Cardiac fibroblast (primary cell): ENCODE measurements around the gene TFF2.

ENCODE experiments used
- DNase-seq, 2 donors: peaks; one replicate each; pipeline versions ENCODE4 v3.0.0 to v3.0.0-alpha.2; 2010; ENCODE audit warnings: low read depth in 2 of 2
- H3K4me3 ChIP-seq, 2 donors: replicated peaks in 1 of 2; 1 replicate in 1 of 2; 2 replicates in 1 of 2; pipeline ENCODE4 v1.5.1; 2011; ENCODE audit warnings: low read depth in 2 of 2, low read length in 2 of 2, mild to moderate bottlenecking in 2 of 2, moderate library complexity in 1 of 2
- TF ChIP-seq, protein P1 (sequence below): IDR thresholded peaks from one replicate; pipeline ENCODE4 v1.5.1; 2011; ENCODE audit warnings: low read depth, mild to moderate bottlenecking, low read length, inconsistent platforms

The TFF2 gene

DNA sequence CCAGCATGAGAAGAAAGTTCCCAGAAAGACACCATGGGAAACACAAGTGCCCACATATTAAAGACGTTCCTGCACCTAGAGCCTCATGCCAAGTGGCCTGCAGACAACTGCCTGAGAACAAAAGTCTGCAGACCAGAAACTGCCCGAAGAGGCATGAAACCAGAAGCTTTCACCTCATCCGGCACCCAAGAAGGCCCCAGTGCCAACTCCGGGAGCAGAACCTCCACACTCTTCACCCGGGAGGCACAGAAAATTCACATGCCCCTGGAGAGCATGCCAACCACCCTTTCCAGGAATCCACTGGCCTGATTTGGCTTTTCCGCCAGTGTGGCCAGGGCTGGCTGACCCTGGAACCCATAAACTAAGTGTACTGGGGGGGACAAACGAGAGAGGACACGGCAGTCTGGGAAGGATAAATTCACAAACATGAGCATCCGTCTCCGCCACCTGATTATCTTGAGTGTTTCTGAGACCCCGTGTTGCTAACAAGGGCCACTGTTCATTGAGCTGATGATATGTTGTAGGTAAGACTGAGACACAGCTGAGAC, 6.8 kb downstream of the TFF2 start:
- no peak for DNase-seq
- TF ChIP-seq, protein P1, sequence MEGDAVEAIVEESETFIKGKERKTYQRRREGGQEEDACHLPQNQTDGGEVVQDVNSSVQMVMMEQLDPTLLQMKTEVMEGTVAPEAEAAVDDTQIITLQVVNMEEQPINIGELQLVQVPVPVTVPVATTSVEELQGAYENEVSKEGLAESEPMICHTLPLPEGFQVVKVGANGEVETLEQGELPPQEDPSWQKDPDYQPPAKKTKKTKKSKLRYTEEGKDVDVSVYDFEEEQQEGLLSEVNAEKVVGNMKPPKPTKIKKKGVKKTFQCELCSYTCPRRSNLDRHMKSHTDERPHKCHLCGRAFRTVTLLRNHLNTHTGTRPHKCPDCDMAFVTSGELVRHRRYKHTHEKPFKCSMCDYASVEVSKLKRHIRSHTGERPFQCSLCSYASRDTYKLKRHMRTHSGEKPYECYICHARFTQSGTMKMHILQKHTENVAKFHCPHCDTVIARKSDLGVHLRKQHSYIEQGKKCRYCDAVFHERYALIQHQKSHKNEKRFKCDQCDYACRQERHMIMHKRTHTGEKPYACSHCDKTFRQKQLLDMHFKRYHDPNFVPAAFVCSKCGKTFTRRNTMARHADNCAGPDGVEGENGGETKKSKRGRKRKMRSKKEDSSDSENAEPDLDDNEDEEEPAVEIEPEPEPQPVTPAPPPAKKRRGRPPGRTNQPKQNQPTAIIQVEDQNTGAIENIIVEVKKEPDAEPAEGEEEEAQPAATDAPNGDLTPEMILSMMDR, result no peak
- no peak overlapping the region for H3K4me3 ChIP-seq

DNA sequence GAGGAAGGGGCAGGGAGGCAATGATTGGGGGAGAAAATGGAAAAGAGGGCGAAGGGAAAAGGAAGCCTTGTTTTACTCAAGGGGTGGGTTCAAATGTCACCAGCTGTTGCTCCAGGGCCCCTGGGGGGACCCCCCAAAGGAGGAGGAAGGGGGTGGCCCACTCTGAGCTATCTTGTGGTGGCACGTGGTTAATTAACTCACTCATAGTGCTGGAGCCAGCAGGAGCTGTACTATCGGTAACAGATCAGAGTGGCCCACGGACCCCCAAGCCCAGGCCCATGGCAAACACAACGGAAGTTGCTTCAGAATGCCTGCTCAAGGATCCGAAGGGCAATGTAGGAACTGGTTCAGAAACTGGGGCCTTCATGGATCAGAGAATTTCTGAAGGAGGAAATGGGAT, 7.2 kb downstream of the TFF2 start:
- H3K4me3 ChIP-seq, result no peak overlapping the region
- TF ChIP-seq, protein P1, result no peak
- no peak for DNase-seq

DNA sequence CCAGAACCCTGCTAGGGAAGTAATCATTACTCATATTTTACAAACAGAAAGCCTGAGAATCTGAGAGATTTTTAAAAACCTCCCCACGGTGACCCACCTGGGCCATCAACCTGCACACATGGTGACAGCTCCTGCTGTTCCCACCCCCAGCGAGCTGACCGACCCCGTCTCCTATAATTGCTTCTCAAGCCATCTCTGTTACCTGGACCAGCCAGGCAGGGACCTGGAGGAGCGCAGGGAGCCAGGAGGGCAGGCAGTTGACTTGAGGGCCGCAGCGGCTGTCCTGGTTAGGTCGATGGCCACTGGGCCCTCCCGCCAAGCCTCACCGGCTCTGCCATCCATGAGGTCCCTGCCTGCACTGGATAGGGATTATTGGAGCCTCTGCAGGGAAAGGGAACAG, 7.7 kb downstream of the TFF2 start:
- TF ChIP-seq, protein P1, result no peak
- no peak for DNase-seq
- H3K4me3 ChIP-seq, result no peak overlapping the region

DNA sequence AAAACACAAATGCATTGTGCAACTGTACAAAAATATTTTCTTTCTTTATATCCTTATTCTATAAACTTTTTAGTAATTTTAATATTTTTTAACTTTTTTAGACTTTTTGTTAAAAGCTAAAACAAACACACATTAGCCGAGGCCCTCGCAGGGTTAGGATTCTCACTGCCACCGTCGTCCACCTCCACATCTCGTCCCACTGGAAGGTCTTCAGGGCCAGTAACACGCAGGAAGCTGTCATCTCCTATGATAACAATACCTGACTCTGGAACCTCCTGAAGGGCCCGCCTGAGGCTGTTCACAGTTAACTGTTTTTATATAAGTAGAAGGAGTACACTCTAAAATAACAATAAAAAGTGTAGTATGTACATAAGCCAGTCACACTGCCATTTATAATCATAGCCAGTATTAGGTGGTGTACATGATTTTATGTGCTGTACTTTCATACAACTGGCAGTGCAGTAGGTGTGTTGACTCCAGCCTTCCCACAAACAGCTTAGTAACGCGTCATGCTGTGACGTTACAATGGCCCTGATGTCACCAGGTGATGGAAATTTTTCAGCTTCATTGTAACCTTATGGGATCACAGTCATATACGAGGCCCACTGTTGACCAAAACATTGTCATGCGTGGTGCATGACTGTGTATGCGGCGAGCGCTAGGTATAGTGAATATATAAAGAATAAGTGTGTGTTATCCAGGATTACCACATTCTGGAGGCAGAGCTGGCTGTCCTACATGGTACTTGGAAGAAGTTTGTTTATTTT, 8.8 kb downstream of the TFF2 start:
- no peak overlapping the region for H3K4me3 ChIP-seq
- TF ChIP-seq, protein P1, result no peak
- DNase-seq, result no peak

DNA sequence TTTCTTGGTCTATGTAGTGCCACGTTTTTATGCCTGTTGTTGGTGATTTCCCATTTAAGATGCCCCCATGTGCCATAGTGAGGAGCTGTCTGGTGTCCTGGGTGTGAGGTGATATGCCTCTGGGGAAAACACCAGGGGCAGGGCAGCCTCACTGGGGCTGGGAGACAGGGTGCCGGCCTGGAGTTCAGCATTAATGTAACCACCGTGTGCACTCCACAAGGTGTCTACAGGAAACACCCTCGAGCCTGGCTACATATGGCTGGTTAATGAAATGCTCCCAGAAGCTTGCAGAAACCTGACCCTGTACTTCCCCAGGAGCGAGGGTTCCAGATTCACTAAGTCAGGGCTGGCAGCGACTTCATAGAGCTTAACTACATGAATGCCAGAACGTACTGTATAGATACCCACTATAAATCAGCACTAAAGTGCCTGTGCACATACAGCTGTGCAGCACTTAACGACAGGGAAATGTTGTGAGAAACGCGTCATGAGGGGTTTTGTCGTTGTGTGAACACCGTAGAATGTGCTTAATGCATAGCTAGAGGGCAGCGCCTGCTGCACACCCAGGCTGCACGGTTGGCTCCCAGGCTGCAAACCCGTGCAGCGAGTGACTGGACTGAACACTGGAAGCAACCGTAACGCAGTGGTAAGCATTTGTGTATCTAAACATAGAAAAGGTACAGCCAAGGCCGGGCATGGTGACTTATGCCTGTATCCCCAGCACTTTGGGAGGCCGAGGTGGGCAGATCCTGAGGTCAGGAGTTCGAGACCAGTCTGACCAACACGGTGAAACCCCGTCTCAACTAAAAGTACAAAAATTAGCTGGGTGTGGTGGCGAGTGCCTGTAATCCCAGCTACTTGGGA, 10.4 kb downstream of the TFF2 start:
- no peak overlapping the region for H3K4me3 ChIP-seq
- DNase-seq, result no peak
- TF ChIP-seq, protein P1, result no peak

DNA sequence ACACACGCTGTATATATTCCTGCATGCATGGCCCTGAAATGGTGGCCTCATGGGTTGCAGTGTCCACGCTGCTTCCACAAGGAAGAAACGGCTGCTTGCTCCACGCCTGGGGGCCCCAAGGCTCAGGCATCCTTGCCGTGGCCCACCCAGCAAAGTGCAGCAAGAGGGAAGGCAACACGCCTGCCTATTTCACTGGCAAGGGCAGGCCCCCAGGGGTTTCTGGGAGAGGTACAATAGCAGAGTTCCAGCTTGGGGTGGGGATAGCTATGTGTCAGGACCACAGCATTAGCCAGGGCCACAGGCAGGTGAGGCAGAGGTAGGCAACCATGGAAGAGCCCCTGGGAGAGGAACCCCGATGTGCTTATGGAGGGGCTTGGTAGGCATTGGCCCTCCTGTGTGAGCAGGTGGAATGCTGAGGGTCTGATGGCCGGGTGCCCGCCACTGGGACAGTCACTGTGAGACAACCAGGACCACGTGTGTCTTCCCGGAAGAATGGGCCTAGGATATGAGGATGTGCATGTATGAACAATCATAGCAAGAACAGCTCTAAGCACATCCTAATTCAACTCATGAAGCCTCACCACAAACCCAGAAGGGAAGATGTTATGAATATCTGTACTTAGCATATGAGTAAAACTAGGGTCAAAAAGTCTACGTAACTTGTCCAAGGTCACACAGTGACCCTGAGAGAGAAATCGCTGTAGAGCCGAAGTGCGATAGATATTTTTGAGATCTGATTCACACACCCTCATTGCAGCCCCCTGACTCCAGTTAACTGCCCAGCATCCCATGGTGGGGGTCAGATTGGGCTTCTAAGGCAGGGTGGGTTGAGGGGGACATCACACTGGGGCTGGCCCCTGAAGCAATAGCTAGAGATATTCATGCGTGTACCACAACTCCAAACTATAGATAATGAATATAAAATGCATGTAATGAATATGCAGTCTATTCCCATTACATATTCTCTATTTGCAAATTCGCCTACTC, 11.8 kb downstream of the TFF2 start:
- DNase-seq, result no peak
- TF ChIP-seq, protein P1, result no peak
- no peak overlapping the region for H3K4me3 ChIP-seq
